Measurements from ENCODE around the gene LPP. TPM values are rescaled to one million over a fixed set of nuclear protein-coding genes. Genes with fewer than 3 reads are reported as not detected.

LPP gene
- total and polyA plus RNA-seq, 9 of the 15 experiments (the other 6 are each of a cell fraction or from before 2014, with no cell fraction given), result 0.07 to 0.18 TPM; not detected in 7

- TF ChIP-seq RBM34 (IDR thresholded peaks at IDR 0.05; ENCODE audit: borderline replicate concordance, insufficient read depth, low read length), result no peak
- no peak for TF ChIP-seq ZBTB43 (CRISPR knock-in tag; IDR thresholded peaks at IDR 0.05)
These were observed 351.2 kb downstream of the LPP start (continued) for GRCh38 chr3:188505151-188505550.

- ChIA-PET CTCF (ENCODE audit: low intra/inter-chr PET ratio) (no interaction called here), POLR2A (no interaction called here)
- Histone ChIP-seq H4K20me1 (replicated peaks; ENCODE audit: control insufficient read depth, insufficient read depth, low read length) (no peaks in the 10 kb centered on the region), H3K9ac (ENCODE audit: insufficient read depth in 1 of 2, low read depth in 2 of 2, low read length in 2 of 2) (no peak overlapping the region), H3K9me3 (replicated peaks; ENCODE audit: control insufficient read depth, insufficient read depth, low read depth, low read length) (no peaks in the 10 kb centered on the region), H3K9me1 (ENCODE audit: control insufficient read depth, insufficient read depth, low read length) (no peaks in the 10 kb centered on the region), H3K79me2 (ENCODE audit: control insufficient read depth, insufficient read depth, low read length) (no peaks in the 10 kb centered on the region), H3K4me1 (replicated peaks in 1 of 2; ENCODE audit: control insufficient read depth in 2 of 2, insufficient read depth in 2 of 2, low read length in 2 of 2) (no peaks in the 10 kb centered on the region), H3K4me3 (no peak overlapping the region), H3K36me3 (ENCODE audit: control insufficient read depth, insufficient read depth, low read length) (no peaks in the 10 kb centered on the region), H3K27ac (ENCODE audit: extremely low read depth, low read depth, low read length) (no peak overlapping the region), H3K27me3 (ENCODE audit: control insufficient read depth in 2 of 2, insufficient read depth in 2 of 2, low read length in 2 of 2) (no peaks in the 10 kb centered on the region), H2AFZ (ENCODE audit: low read depth, low read length) (no peak overlapping the region), H3K4me2 (ENCODE audit: insufficient read depth, low read length) (no peak overlapping the region)
- ATAC-seq, result no peak
- BruUV-seq (replicated peaks), result no TSS peak
- WGBS (ENCODE audit: insufficient coverage, low coverage, missing lambda C conversion rate), result 0% methylated on average over 2 of the region's 2 CpGs
- DNase-seq (ENCODE audit: extremely low read depth in 1 of 4, low spot score in 3 of 4), result no peak
- TF ChIP-seq TEAD2 (tag; IDR thresholded peaks at IDR 0.05), result no peak
- TF ChIP-seq ZNF224 (CRISPR knock-in tag; IDR thresholded peaks at IDR 0.05), result no peak
- TF ChIP-seq ZNF444 (CRISPR knock-in tag; IDR thresholded peaks at IDR 0.05), result no peak
- no peak for FAIRE-seq
- in situ Hi-C loops (cut with MboI) (no loop called here), intact Hi-C loops (cut with micrococcal nuclease) (no loop called here)
These were observed 352.0 kb downstream of the LPP start for GRCh38 chr3:188505911-188506310.

Data from K562 (cell line).